Peyer's patch (tissue), 4 donors: ENCODE results near the gene ABHD2.

Source experiments
- CTCF ChIP-seq, 6 experiments: fragments of 450-650 bp in 4 of 6; fragments of 200-600 bp in 2 of 6; sonication (generic) in 1 of 6; IDR thresholded peaks; one replicate each; pipeline ENCODE4 v1.5.1; 2017 to 2019; ENCODE audit warnings: antibody characterized with exemption in 6 of 6, mild to moderate bottlenecking in 3 of 6, moderate library complexity in 1 of 6
- POLR2A ChIP-seq, 2 donors: fragments of 450-650 bp; IDR thresholded peaks; one replicate each; pipeline ENCODE4 v1.5.1; 2017; ENCODE audit warnings: antibody characterized with exemption in 2 of 2, mild to moderate bottlenecking in 2 of 2, moderate library complexity in 2 of 2

GRCh38 chr15:89128320-89129122, 40.3 kb downstream of the ABHD2 start:
- TF ChIP-seq CTCF (IDR thresholded peaks at IDR 0.05) (no peak), POLR2A (IDR thresholded peaks at IDR 0.05) (no peak)
